ENCODE measurements around the gene SYCP2L. TPM values are rescaled to one million over a fixed set of nuclear protein-coding genes. Genes with fewer than 3 reads are reported as not detected.

Gene SYCP2L
- polyA plus RNA-seq, 1 of the 3 experiments (the other 2 are of a cell fraction), result 0.82 TPM

DNA sequence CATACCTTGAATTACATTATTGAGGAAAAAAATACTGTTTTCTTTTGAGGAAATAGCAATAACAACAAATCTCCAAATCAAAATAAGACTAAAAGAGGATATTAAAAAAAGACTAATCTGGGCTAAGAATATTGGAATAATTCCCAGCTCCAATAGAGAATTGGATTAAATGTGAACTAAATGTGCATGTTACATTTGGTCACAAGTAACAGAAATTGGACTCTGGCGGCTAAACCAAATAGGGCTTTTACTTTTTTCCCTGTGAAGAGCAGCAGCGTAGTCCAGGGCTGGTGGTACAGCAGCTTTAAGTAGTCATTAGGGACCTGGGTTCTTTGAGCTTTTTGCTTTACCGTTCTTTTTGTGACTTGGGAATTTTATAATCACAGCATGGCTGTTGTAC, 85.3 kb downstream of the SYCP2L start:
- Histone ChIP-seq H4K20me1 (ENCODE audit: insufficient read depth) (no peaks in the 10 kb centered on the region), H3K9me3 (no peaks in the 10 kb centered on the region; the same call in 1 of the 2 replicates), H3K4me3 (ENCODE audit: low read depth in 2 of 2, low read length in 1 of 2) (no peak overlapping the region), H3F3A (replicated peaks; ENCODE audit: insufficient read depth) (no peaks in the 10 kb centered on the region), H3K79me2 (ENCODE audit: insufficient read depth) (no peaks in the 10 kb centered on the region), H3K36me3 (replicated peaks in 1 of 2; ENCODE audit: control insufficient read depth in 1 of 2, insufficient read depth in 2 of 2, low read length in 1 of 2) (no peaks in the 10 kb centered on the region), H3K27ac (ENCODE audit: low read depth in 2 of 2, low read length in 1 of 2) (no peak overlapping the region), H3K27me3 (ENCODE audit: insufficient read depth) (no peaks in the 10 kb centered on the region), H2AFZ (ENCODE audit: low read depth) (no peak overlapping the region), H3K9me2 (no peaks in the 10 kb centered on the region), H3K9ac (no peak overlapping the region), H3K4me1 (ENCODE audit: control insufficient read depth in 1 of 2, insufficient read depth in 2 of 2, low read depth in 1 of 2, low read length in 1 of 2) (no peaks in the 10 kb centered on the region), H3K4me2 (no peak overlapping the region)
- CTCF ChIA-PET, result interaction anchor here (0.7 to 1.9 kb wide), 3 partner anchors 20 to 74 kb away, joined by 3 to 5 read pairs (median 4); partner anchors contain the start of gene ELOVL2
- WGBS (ENCODE audit: low lambda C conversion rate), result 90% methylated on average over 3 of the region's 3 CpGs
- no peak for TF ChIP-seq FOSL2 (IDR thresholded peaks at IDR 0.05; ENCODE audit: borderline replicate concordance, low read depth)
- no peak for TF ChIP-seq EZH2phosphoT487 (IDR thresholded peaks at IDR 0.05; ENCODE audit: borderline replicate concordance, low read depth)
- no peak for TF ChIP-seq EP300 (IDR thresholded peaks at IDR 0.05; ENCODE audit: borderline replicate concordance in 1 of 2, low read depth in 1 of 2, low read length in 1 of 2)
- TF ChIP-seq, protein P1, sequence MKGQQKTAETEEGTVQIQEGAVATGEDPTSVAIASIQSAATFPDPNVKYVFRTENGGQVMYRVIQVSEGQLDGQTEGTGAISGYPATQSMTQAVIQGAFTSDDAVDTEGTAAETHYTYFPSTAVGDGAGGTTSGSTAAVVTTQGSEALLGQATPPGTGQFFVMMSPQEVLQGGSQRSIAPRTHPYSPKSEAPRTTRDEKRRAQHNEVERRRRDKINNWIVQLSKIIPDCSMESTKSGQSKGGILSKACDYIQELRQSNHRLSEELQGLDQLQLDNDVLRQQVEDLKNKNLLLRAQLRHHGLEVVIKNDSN (IDR thresholded peaks at IDR 0.05; ENCODE audit: borderline replicate concordance, low read depth), result no peak
- no peak for TF ChIP-seq JUND (IDR thresholded peaks at IDR 0.05)
- TF ChIP-seq TCF12 (IDR thresholded peaks at IDR 0.05), result no peak
- TF ChIP-seq, protein P2, sequence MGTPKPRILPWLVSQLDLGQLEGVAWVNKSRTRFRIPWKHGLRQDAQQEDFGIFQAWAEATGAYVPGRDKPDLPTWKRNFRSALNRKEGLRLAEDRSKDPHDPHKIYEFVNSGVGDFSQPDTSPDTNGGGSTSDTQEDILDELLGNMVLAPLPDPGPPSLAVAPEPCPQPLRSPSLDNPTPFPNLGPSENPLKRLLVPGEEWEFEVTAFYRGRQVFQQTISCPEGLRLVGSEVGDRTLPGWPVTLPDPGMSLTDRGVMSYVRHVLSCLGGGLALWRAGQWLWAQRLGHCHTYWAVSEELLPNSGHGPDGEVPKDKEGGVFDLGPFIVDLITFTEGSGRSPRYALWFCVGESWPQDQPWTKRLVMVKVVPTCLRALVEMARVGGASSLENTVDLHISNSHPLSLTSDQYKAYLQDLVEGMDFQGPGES (IDR thresholded peaks at IDR 0.05; ENCODE audit: low read depth, low read length), result no peak
- POLR2A ChIA-PET, result interaction anchor here (0.7 kb wide), 1 partner anchor 213 kb away, joined by 3 read pairs; no protein-coding TSS in a partner anchor
- DNase-seq, result no peak

DNA sequence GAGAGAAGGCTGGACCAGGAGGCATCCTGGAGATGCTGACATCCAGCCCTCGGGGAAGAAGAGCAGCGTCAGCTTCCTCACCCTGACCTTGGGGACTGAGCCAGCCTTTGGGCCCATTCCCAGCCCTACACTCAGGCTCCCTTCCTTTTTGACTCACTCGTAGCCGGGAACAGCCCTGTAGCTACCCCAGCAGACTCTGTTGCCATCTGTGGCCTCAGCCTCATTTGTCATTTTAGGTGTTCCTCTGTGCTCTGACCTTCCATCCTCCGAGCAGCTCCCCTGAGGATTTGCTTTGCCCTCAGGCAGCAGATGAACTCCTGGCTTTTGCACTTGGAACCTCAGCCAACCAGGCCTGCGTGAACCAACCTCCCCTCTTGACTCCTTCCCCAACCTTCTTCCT, 89.7 kb downstream of the SYCP2L start:
- no peak overlapping the region for H3K9ac ChIP-seq
- H4K20me1 ChIP-seq (ENCODE audit: insufficient read depth), result no peaks in the 10 kb centered on the region
- ChIA-PET CTCF (interaction anchor here (0.6 to 1.5 kb wide), 4 partner anchors 13 to 474 kb away, joined by 3 to 4 read pairs (median 4); partner anchors contain the start of gene ELOVL2), POLR2A (no interaction called here)
- no peak overlapping the region for H3K27ac ChIP-seq (ENCODE audit: low read depth in 2 of 2, low read length in 1 of 2)
- no peaks in the 10 kb centered on the region for H3K9me3 ChIP-seq
- H3K4me3 ChIP-seq (ENCODE audit: low read depth in 2 of 2, low read length in 1 of 2), result no peak overlapping the region
- H3K4me2 ChIP-seq, result no peak overlapping the region
- no peaks in the 10 kb centered on the region for H3K79me2 ChIP-seq (ENCODE audit: insufficient read depth)
- H3K4me1 ChIP-seq (ENCODE audit: control insufficient read depth in 1 of 2, insufficient read depth in 2 of 2, low read depth in 1 of 2, low read length in 1 of 2), result no peaks in the 10 kb centered on the region
- WGBS (ENCODE audit: low lambda C conversion rate), result 87% methylated on average over 4 of the region's 6 CpGs
- H3K27me3 ChIP-seq (ENCODE audit: insufficient read depth), result no peaks in the 10 kb centered on the region
- TF ChIP-seq RCOR1 (IDR thresholded peaks at IDR 0.05; ENCODE audit: low read length), result no peak
- TF ChIP-seq, protein P2 (IDR thresholded peaks at IDR 0.05; ENCODE audit: low read depth, low read length), result no peak
- no peak for TF ChIP-seq ELF1 (IDR thresholded peaks at IDR 0.05)
- no peak for TF ChIP-seq FOXJ3 (CRISPR knock-in tag; IDR thresholded peaks at IDR 0.05)
- no peak for TF ChIP-seq RXRA (IDR thresholded peaks at IDR 0.05; ENCODE audit: borderline replicate concordance, low read depth)
- TF ChIP-seq, protein P3, sequence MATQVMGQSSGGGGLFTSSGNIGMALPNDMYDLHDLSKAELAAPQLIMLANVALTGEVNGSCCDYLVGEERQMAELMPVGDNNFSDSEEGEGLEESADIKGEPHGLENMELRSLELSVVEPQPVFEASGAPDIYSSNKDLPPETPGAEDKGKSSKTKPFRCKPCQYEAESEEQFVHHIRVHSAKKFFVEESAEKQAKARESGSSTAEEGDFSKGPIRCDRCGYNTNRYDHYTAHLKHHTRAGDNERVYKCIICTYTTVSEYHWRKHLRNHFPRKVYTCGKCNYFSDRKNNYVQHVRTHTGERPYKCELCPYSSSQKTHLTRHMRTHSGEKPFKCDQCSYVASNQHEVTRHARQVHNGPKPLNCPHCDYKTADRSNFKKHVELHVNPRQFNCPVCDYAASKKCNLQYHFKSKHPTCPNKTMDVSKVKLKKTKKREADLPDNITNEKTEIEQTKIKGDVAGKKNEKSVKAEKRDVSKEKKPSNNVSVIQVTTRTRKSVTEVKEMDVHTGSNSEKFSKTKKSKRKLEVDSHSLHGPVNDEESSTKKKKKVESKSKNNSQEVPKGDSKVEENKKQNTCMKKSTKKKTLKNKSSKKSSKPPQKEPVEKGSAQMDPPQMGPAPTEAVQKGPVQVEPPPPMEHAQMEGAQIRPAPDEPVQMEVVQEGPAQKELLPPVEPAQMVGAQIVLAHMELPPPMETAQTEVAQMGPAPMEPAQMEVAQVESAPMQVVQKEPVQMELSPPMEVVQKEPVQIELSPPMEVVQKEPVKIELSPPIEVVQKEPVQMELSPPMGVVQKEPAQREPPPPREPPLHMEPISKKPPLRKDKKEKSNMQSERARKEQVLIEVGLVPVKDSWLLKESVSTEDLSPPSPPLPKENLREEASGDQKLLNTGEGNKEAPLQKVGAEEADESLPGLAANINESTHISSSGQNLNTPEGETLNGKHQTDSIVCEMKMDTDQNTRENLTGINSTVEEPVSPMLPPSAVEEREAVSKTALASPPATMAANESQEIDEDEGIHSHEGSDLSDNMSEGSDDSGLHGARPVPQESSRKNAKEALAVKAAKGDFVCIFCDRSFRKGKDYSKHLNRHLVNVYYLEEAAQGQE (IDR thresholded peaks at IDR 0.05; ENCODE audit: low read depth, low read length), result no peak
- no peaks in the 10 kb centered on the region for H3K36me3 ChIP-seq (replicated peaks in 1 of 2; ENCODE audit: control insufficient read depth in 1 of 2, insufficient read depth in 2 of 2, low read length in 1 of 2)
- no peaks in the 10 kb centered on the region for H3K9me2 ChIP-seq
- H3F3A ChIP-seq (replicated peaks; ENCODE audit: insufficient read depth), result no peaks in the 10 kb centered on the region
- no peak overlapping the region for H2AFZ ChIP-seq (ENCODE audit: low read depth)
- no peak for DNase-seq

All from SK-N-SH (cell line).